ENCODE data around the gene TMEM86B. TPM values are rescaled to one million over a fixed set of nuclear protein-coding genes. Genes with fewer than 3 reads are reported as not detected.

Gene TMEM86B
- polyA plus RNA-seq, 1 of the 3 experiments (the other 2 are of a cell fraction) = 3.0 TPM

DNA sequence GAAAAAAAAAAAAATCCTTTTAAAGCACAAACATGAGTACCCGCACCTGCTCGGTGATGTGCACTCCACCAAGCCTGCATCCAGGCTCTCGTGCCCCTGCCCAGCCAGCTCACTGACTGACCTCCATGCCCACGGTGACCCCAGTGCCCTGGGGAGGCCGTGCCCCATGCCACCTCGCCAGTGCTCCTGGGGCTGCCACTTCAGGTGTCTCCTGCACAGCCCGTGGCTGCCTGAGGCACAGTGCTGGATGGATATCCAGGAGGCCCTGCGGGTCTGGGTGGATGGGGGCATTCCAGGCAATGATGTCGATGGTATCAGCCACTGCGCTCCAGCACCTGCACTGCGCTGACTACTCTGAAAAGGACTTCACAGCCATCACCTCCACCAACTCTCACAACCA, 21.3 kb upstream of the TMEM86B start:
- no peaks in the 10 kb centered on the region for H3K27me3 ChIP-seq (ENCODE audit: insufficient read depth)
- DNase-seq = no peak
- H3F3A ChIP-seq (replicated peaks; ENCODE audit: insufficient read depth) = no peaks in the 10 kb centered on the region
- H3K79me2 ChIP-seq (ENCODE audit: insufficient read depth) = peaks cover 78% of the 10 kb centered on the region
- ChIA-PET POLR2A (no interaction called here), CTCF (interaction anchor here (0.6 to 1.2 kb wide), 2 partner anchors 52 to 576 kb away, joined by 3 read pairs; no protein-coding TSS in a partner anchor)
- H2AFZ ChIP-seq (ENCODE audit: low read depth) = no peak overlapping the region
- no peak for TF ChIP-seq SIN3A (IDR thresholded peaks at IDR 0.05; ENCODE audit: borderline replicate concordance, low read depth, low read length)
- TF ChIP-seq FOXJ3 (CRISPR knock-in tag; IDR thresholded peaks at IDR 0.05) = no peak
- TF ChIP-seq RAD21 (IDR thresholded peaks at IDR 0.05; ENCODE audit: low read length) = no peak
- TF ChIP-seq RCOR1 (IDR thresholded peaks at IDR 0.05; ENCODE audit: low read length) = no peak
- no peak for TF ChIP-seq ELF1 (IDR thresholded peaks at IDR 0.05)
- TF ChIP-seq EP300 (IDR thresholded peaks at IDR 0.05; ENCODE audit: borderline replicate concordance in 1 of 2, low read depth in 1 of 2, low read length in 1 of 2) = no peak
- TF ChIP-seq, protein P1, sequence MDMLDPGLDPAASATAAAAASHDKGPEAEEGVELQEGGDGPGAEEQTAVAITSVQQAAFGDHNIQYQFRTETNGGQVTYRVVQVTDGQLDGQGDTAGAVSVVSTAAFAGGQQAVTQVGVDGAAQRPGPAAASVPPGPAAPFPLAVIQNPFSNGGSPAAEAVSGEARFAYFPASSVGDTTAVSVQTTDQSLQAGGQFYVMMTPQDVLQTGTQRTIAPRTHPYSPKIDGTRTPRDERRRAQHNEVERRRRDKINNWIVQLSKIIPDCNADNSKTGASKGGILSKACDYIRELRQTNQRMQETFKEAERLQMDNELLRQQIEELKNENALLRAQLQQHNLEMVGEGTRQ (IDR thresholded peaks at IDR 0.05; ENCODE audit: borderline replicate concordance, low read depth, low read length) = no peak
- no peak for TF ChIP-seq CHD2 (IDR thresholded peaks at IDR 0.05; ENCODE audit: low read length, partially characterized antibody)
- TF ChIP-seq MXI1 (IDR thresholded peaks at IDR 0.05; ENCODE audit: low read depth, low read length) = no peak
- TF ChIP-seq YY1 (IDR thresholded peaks at IDR 0.05; ENCODE audit: low read depth) = no peak
- TF ChIP-seq, protein P2, sequence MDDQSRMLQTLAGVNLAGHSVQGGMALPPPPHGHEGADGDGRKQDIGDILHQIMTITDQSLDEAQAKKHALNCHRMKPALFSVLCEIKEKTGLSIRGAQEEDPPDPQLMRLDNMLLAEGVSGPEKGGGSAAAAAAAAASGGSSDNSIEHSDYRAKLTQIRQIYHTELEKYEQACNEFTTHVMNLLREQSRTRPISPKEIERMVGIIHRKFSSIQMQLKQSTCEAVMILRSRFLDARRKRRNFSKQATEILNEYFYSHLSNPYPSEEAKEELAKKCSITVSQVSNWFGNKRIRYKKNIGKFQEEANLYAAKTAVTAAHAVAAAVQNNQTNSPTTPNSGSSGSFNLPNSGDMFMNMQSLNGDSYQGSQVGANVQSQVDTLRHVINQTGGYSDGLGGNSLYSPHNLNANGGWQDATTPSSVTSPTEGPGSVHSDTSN (IDR thresholded peaks at IDR 0.05) = no peak
- no peak for TF ChIP-seq FOSL2 (IDR thresholded peaks at IDR 0.05; ENCODE audit: borderline replicate concordance, low read depth)
- TF ChIP-seq GATA2 (CRISPR knock-in tag; IDR thresholded peaks at IDR 0.05) = no peak
- no peak for TF ChIP-seq TEAD4 (IDR thresholded peaks at IDR 0.05; ENCODE audit: borderline replicate concordance, insufficient read depth)
- TF ChIP-seq, protein P3, sequence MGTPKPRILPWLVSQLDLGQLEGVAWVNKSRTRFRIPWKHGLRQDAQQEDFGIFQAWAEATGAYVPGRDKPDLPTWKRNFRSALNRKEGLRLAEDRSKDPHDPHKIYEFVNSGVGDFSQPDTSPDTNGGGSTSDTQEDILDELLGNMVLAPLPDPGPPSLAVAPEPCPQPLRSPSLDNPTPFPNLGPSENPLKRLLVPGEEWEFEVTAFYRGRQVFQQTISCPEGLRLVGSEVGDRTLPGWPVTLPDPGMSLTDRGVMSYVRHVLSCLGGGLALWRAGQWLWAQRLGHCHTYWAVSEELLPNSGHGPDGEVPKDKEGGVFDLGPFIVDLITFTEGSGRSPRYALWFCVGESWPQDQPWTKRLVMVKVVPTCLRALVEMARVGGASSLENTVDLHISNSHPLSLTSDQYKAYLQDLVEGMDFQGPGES (IDR thresholded peaks at IDR 0.05; ENCODE audit: low read depth, low read length) = no peak
- no peak for TF ChIP-seq POLR2AphosphoS5 (IDR thresholded peaks at IDR 0.05; ENCODE audit: low read depth, low read length)
- no peak for TF ChIP-seq MEF2A (IDR thresholded peaks at IDR 0.05; ENCODE audit: borderline replicate concordance, low read depth)
- no peak for TF ChIP-seq TCF12 (IDR thresholded peaks at IDR 0.05)
- no peak for TF ChIP-seq JUND (IDR thresholded peaks at IDR 0.05)
- TF ChIP-seq RXRA (IDR thresholded peaks at IDR 0.05; ENCODE audit: borderline replicate concordance, low read depth) = no peak
- H3K4me2 ChIP-seq = no peak overlapping the region
- H3K9me2 ChIP-seq = no peaks in the 10 kb centered on the region
- no peak overlapping the region for H3K9ac ChIP-seq
- 92% methylated on average over 4 of the region's 11 CpGs for WGBS (ENCODE audit: low lambda C conversion rate)
- H3K4me3 ChIP-seq (ENCODE audit: low read depth in 2 of 2, low read length in 1 of 2) = no peak overlapping the region
- H3K27ac ChIP-seq (ENCODE audit: low read depth in 2 of 2, low read length in 1 of 2) = no peak overlapping the region
- H3K4me1 ChIP-seq (ENCODE audit: control insufficient read depth in 1 of 2, insufficient read depth in 2 of 2, low read depth in 1 of 2, low read length in 1 of 2) = peaks cover 0 to 23% of the 10 kb centered on the region in 2 experiments; a peak in 1 of 4 replicates
- peaks cover 4 to 7% of the 10 kb centered on the region in 2 experiments for H3K36me3 ChIP-seq (replicated peaks in 1 of 2; ENCODE audit: control insufficient read depth in 1 of 2, insufficient read depth in 2 of 2, low read length in 1 of 2)
- peaks cover 85% of the 10 kb centered on the region for H4K20me1 ChIP-seq (ENCODE audit: insufficient read depth)
- H3K9me3 ChIP-seq = no peaks in the 10 kb centered on the region
